Measurements from ENCODE around the gene FHOD3.

DNA sequence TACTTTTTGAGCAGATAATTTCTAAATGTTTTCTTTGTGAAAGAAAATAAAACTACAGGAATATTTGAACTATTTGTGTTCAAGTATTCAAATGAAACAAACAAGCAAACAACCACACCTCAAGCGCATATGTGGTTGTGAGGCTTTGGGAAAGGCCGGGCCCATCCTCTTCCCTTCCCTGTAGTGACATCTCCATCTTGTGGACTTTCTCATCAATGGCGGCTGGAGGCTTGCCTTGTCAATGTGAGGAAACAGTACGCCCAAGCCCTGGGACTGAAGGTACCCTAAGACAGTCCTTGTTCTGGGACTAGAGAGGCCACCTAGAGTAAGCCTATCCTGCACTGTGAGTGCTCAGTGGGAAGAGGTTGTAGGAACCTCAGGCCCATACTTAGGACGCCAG, 364.5 kb downstream of the FHOD3 start:
- TF ChIP-seq SPI1 (IDR thresholded peaks at IDR 0.05; ENCODE audit: low read depth, low read length), result no peak
- no peak for TF ChIP-seq POLR2A (IDR thresholded peaks at IDR 0.05; ENCODE audit: low read depth, low read length)
- TF ChIP-seq TAF1 (IDR thresholded peaks at IDR 0.05; ENCODE audit: low read depth, low read length), result no peak
- no peak for TF ChIP-seq POLR2AphosphoS5 (IDR thresholded peaks at IDR 0.05; ENCODE audit: low read depth, low read length)
- no peak for TF ChIP-seq PAX5 (IDR thresholded peaks at IDR 0.05; ENCODE audit: insufficient read depth, low read length, severe bottlenecking)

All from GM12891 (cell line).